ENCODE measurements around the gene KRT85.

KRT85 gene

GRCh38 chr12:52368508-52368907 is 1.2 kb upstream of the KRT85 start:
- Histone ChIP-seq H3K4me1 (ENCODE audit: insufficient read depth, low read length, poor library complexity, severe bottlenecking) (no peaks in the 10 kb centered on the region), H3K9me3 (ENCODE audit: insufficient read depth, low read depth, low read length) (no peaks in the 10 kb centered on the region), H3K27me3 (ENCODE audit: insufficient read depth, low read length, poor library complexity, severe bottlenecking) (no peaks in the 10 kb centered on the region), H4K20me1 (ENCODE audit: insufficient read depth, low read length, poor library complexity, severe bottlenecking) (no peaks in the 10 kb centered on the region), H2AFZ (ENCODE audit: low read length) (no peak overlapping the region), H3K4me3 (ENCODE audit: low read length, poor library complexity, severe bottlenecking) (no peak overlapping the region), H3K79me2 (ENCODE audit: insufficient read depth, low read length) (no peaks in the 10 kb centered on the region), H3K9ac (ENCODE audit: low read depth, low read length, poor library complexity, severe bottlenecking) (no peak overlapping the region), H3F3A (ENCODE audit: low read depth) (no peaks in the 10 kb centered on the region), H3K9me2 (replicated peaks; ENCODE audit: low read depth, low read length) (no peaks in the 10 kb centered on the region), H3K4me2 (ENCODE audit: low read depth, low read length, poor library complexity, severe bottlenecking) (no peak overlapping the region), H3K36me3 (ENCODE audit: insufficient read depth, low read length) (no peaks in the 10 kb centered on the region)
- TF ChIP-seq CTCF (conservative IDR thresholded peaks at IDR 0.05; ENCODE audit: low read length) = no peak
- no peak for TF ChIP-seq EZH2phosphoT487 (IDR thresholded peaks at IDR 0.05; ENCODE audit: borderline replicate concordance)

- Histone ChIP-seq H3K9me3 (ENCODE audit: insufficient read depth, low read depth, low read length) (no peaks in the 10 kb centered on the region), H3K4me3 (ENCODE audit: low read length, poor library complexity, severe bottlenecking) (no peak overlapping the region), H3K27me3 (ENCODE audit: insufficient read depth, low read length, poor library complexity, severe bottlenecking) (no peaks in the 10 kb centered on the region)
These were observed 595 bp upstream of the KRT85 start for GRCh38 chr12:52367876-52368275.

GRCh38 chr12:52364901-52365489 is 2.3 kb downstream of the KRT85 start:
- Histone ChIP-seq H3K4me3 (ENCODE audit: low read length, poor library complexity, severe bottlenecking) (no peak overlapping the region), H3F3A (ENCODE audit: low read depth) (no peaks in the 10 kb centered on the region), H3K9me2 (replicated peaks; ENCODE audit: low read depth, low read length) (no peaks in the 10 kb centered on the region), H3K4me2 (ENCODE audit: low read depth, low read length, poor library complexity, severe bottlenecking) (no peak overlapping the region), H4K20me1 (ENCODE audit: insufficient read depth, low read length, poor library complexity, severe bottlenecking) (no peaks in the 10 kb centered on the region), H3K4me1 (ENCODE audit: insufficient read depth, low read length, poor library complexity, severe bottlenecking) (peaks cover 22% of the 10 kb centered on the region), H3K9ac (ENCODE audit: low read depth, low read length, poor library complexity, severe bottlenecking) (no peak overlapping the region), H3K9me3 (ENCODE audit: insufficient read depth, low read depth, low read length) (no peaks in the 10 kb centered on the region), H3K79me2 (ENCODE audit: insufficient read depth, low read length) (no peaks in the 10 kb centered on the region), H3K27me3 (ENCODE audit: insufficient read depth, low read length, poor library complexity, severe bottlenecking) (no peaks in the 10 kb centered on the region), H3K36me3 (ENCODE audit: insufficient read depth, low read length) (no peaks in the 10 kb centered on the region), H2AFZ (ENCODE audit: low read length) (no peak overlapping the region)
- TF ChIP-seq CTCF (conservative IDR thresholded peaks at IDR 0.05; ENCODE audit: low read length) (no peak), EZH2phosphoT487 (IDR thresholded peaks at IDR 0.05; ENCODE audit: borderline replicate concordance) (no peak)

More at GRCh38 chr12:52367876-52368275, 595 bp upstream of the KRT85 start:
- Histone ChIP-seq H3K36me3 (ENCODE audit: insufficient read depth, low read length) (no peaks in the 10 kb centered on the region), H4K20me1 (ENCODE audit: insufficient read depth, low read length, poor library complexity, severe bottlenecking) (no peaks in the 10 kb centered on the region), H3F3A (ENCODE audit: low read depth) (no peaks in the 10 kb centered on the region), H3K4me2 (ENCODE audit: low read depth, low read length, poor library complexity, severe bottlenecking) (no peak overlapping the region), H3K79me2 (ENCODE audit: insufficient read depth, low read length) (no peaks in the 10 kb centered on the region), H3K9ac (ENCODE audit: low read depth, low read length, poor library complexity, severe bottlenecking) (no peak overlapping the region), H3K9me2 (replicated peaks; ENCODE audit: low read depth, low read length) (no peaks in the 10 kb centered on the region), H3K4me1 (ENCODE audit: insufficient read depth, low read length, poor library complexity, severe bottlenecking) (no peaks in the 10 kb centered on the region), H2AFZ (ENCODE audit: low read length) (no peak overlapping the region)
- TF ChIP-seq EZH2phosphoT487 (IDR thresholded peaks at IDR 0.05; ENCODE audit: borderline replicate concordance) (no peak), CTCF (conservative IDR thresholded peaks at IDR 0.05; ENCODE audit: low read length) (no peak)
